ENCODE data around the gene GOLM1. TPM values are rescaled to one million over a fixed set of nuclear protein-coding genes. Genes with fewer than 3 reads are reported as not detected.

The GOLM1 gene
- total and polyA plus RNA-seq, 5 experiments from 2014 or later, result 0.75 to 1.5 (median 1.1) TPM

GRCh38 chr9:86078731-86079130 lies 20.6 kb downstream of the GOLM1 start:
- Mint-ChIP-seq H3K4me3 (no peak overlapping the region), H3K27me3 (peaks cover 0 to 2% (median 0%) of the 10 kb centered on the region in 5 donors), H3K4me1 (peaks cover 0 to 8% (median 0%) of the 10 kb centered on the region in 4 donors), H3K36me3 (no peaks in the 10 kb centered on the region), H3K9me3 (no peaks in the 10 kb centered on the region), H3K27ac (no peak overlapping the region)
- POLR2A ChIA-PET, result no interaction called here
- DNase-seq (no peak), ATAC-seq (no peak)

GRCh38 chr9:86077276-86077675 lies 22.1 kb downstream of the GOLM1 start:
- Mint-ChIP-seq H3K4me1 (peaks cover 0 to 8% (median 0%) of the 10 kb centered on the region in 4 donors), H3K9me3 (no peaks in the 10 kb centered on the region), H3K4me3 (no peak overlapping the region), H3K36me3 (no peaks in the 10 kb centered on the region), H3K27me3 (peaks cover 0 to 2% (median 0%) of the 10 kb centered on the region in 5 donors), H3K27ac (no peak overlapping the region)
- no peak for ATAC-seq
- POLR2A ChIA-PET, result no interaction called here
- DNase-seq, result no peak

- peaks cover 0 to 2% (median 0%) of the 10 kb centered on the region in 5 donors for H3K27me3 Mint-ChIP-seq
- POLR2A ChIA-PET, result no interaction called here
- no peak overlapping the region for H3K27ac Mint-ChIP-seq
- H3K9me3 Mint-ChIP-seq, result no peaks in the 10 kb centered on the region
- no peak overlapping the region for H3K4me3 Mint-ChIP-seq
- H3K4me1 Mint-ChIP-seq, result peaks cover 0 to 8% (median 0%) of the 10 kb centered on the region in 4 donors
- H3K36me3 Mint-ChIP-seq, result no peaks in the 10 kb centered on the region
- DNase-seq (no peak), ATAC-seq (no peak)
These were observed 23.9 kb downstream of the GOLM1 start for GRCh38 chr9:86075132-86076109.

GRCh38 chr9:86073839-86074238 lies 25.5 kb downstream of the GOLM1 start:
- H3K4me3 Mint-ChIP-seq, result no peak overlapping the region
- DNase-seq, result no peak
- peaks cover 0 to 8% (median 0%) of the 10 kb centered on the region in 4 donors for H3K4me1 Mint-ChIP-seq
- peaks cover 0 to 2% (median 0%) of the 10 kb centered on the region in 5 donors for H3K27me3 Mint-ChIP-seq
- POLR2A ChIA-PET, result interaction anchor here (0.7 kb wide), 1 partner anchor 18 kb away, joined by 3 read pairs; no protein-coding TSS in a partner anchor
- H3K27ac Mint-ChIP-seq, result no peak overlapping the region
- no peaks in the 10 kb centered on the region for H3K36me3 Mint-ChIP-seq
- ATAC-seq, result no peak
- no peaks in the 10 kb centered on the region for H3K9me3 Mint-ChIP-seq

GRCh38 chr9:86072394-86072877 lies 26.9 kb downstream of the GOLM1 start:
- ATAC-seq (no peak), DNase-seq (no peak)
- Mint-ChIP-seq H3K27me3 (peaks cover 0 to 2% (median 0%) of the 10 kb centered on the region in 5 donors), H3K36me3 (no peaks in the 10 kb centered on the region), H3K4me1 (peaks cover 0 to 8% (median 0%) of the 10 kb centered on the region in 4 donors), H3K27ac (no peak overlapping the region), H3K4me3 (no peak overlapping the region), H3K9me3 (no peaks in the 10 kb centered on the region)
- POLR2A ChIA-PET, result no interaction called here

- H3K36me3 Mint-ChIP-seq, result no peaks in the 10 kb centered on the region
- H3K27ac Mint-ChIP-seq, result no peak overlapping the region
- ATAC-seq (no peak), DNase-seq (no peak)
- H3K9me3 Mint-ChIP-seq, result no peaks in the 10 kb centered on the region
- peaks cover 0 to 3% (median 0%) of the 10 kb centered on the region in 4 donors for H3K4me1 Mint-ChIP-seq
- POLR2A ChIA-PET, result no interaction called here
- peaks cover 0 to 6% (median 0%) of the 10 kb centered on the region in 5 donors for H3K27me3 Mint-ChIP-seq
- H3K4me3 Mint-ChIP-seq, result no peak overlapping the region
These were observed 30.0 kb downstream of the GOLM1 start for GRCh38 chr9:86069206-86069869.

- Mint-ChIP-seq H3K4me1 (peaks cover 0 to 4% (median 0%) of the 10 kb centered on the region in 4 donors), H3K4me3 (no peak overlapping the region), H3K36me3 (no peaks in the 10 kb centered on the region), H3K27ac (no peak overlapping the region), H3K27me3 (peaks cover 0 to 6% (median 3%) of the 10 kb centered on the region in 5 donors), H3K9me3 (no peaks in the 10 kb centered on the region)
- POLR2A ChIA-PET, result no interaction called here
- ATAC-seq, result no peak
- no peak for DNase-seq
These were observed 35.1 kb downstream of the GOLM1 start for GRCh38 chr9:86064220-86064619.

- DNase-seq, result no peak
- H3K9me3 Mint-ChIP-seq, result no peaks in the 10 kb centered on the region
- POLR2A ChIA-PET, result no interaction called here
- H3K36me3 Mint-ChIP-seq, result no peaks in the 10 kb centered on the region
- peaks cover 0 to 4% (median 0%) of the 10 kb centered on the region in 4 donors for H3K4me1 Mint-ChIP-seq
- H3K27ac Mint-ChIP-seq, result no peak overlapping the region
- ATAC-seq, result no peak
- H3K27me3 Mint-ChIP-seq, result peaks cover 0 to 9% (median 7%) of the 10 kb centered on the region in 5 donors
- no peak overlapping the region for H3K4me3 Mint-ChIP-seq
These were observed 36.3 kb downstream of the GOLM1 start for GRCh38 chr9:86062845-86063693.

GRCh38 chr9:86061972-86062739 lies 37.2 kb downstream of the GOLM1 start:
- Mint-ChIP-seq H3K4me3 (no peak overlapping the region), H3K27ac (no peak overlapping the region), H3K9me3 (no peaks in the 10 kb centered on the region), H3K36me3 (no peaks in the 10 kb centered on the region), H3K27me3 (peaks cover 0 to 9% (median 7%) of the 10 kb centered on the region in 5 donors), H3K4me1 (peaks cover 0 to 4% (median 0%) of the 10 kb centered on the region in 4 donors)
- no peak for ATAC-seq
- POLR2A ChIA-PET, result no interaction called here
- no peak for DNase-seq

- no peak for DNase-seq
- H3K4me1 Mint-ChIP-seq, result no peaks in the 10 kb centered on the region
- H3K27me3 Mint-ChIP-seq, result peaks cover 0 to 16% (median 3%) of the 10 kb centered on the region in 5 donors
- no peaks in the 10 kb centered on the region for H3K36me3 Mint-ChIP-seq
- no peaks in the 10 kb centered on the region for H3K9me3 Mint-ChIP-seq
- POLR2A ChIA-PET, result interaction anchor here (0.7 kb wide), 1 partner anchor 41 kb away, joined by 3 read pairs; no protein-coding TSS in a partner anchor
- H3K27ac Mint-ChIP-seq, result no peak overlapping the region
- no peak for ATAC-seq
- H3K4me3 Mint-ChIP-seq, result no peak overlapping the region
These were observed 41.9 kb downstream of the GOLM1 start for GRCh38 chr9:86057491-86057890.

GRCh38 chr9:86054695-86055094 lies 44.7 kb downstream of the GOLM1 start:
- DNase-seq, result no peak
- Mint-ChIP-seq H3K9me3 (no peaks in the 10 kb centered on the region), H3K27me3 (peaks cover 0 to 13% (median 3%) of the 10 kb centered on the region in 5 donors), H3K36me3 (no peaks in the 10 kb centered on the region), H3K27ac (no peak overlapping the region), H3K4me1 (no peaks in the 10 kb centered on the region), H3K4me3 (no peak overlapping the region)
- POLR2A ChIA-PET, result no interaction called here
- ATAC-seq, result no peak
